NCI-H446 (cell line): ENCODE measurements around the gene HMGCS2.

Source experiments
- DNase-seq, 2 experiments: peaks; one replicate each; lab custom pipeline; 2025; lab: John Stamatoyannopoulos, UW

Gene HMGCS2

DNA sequence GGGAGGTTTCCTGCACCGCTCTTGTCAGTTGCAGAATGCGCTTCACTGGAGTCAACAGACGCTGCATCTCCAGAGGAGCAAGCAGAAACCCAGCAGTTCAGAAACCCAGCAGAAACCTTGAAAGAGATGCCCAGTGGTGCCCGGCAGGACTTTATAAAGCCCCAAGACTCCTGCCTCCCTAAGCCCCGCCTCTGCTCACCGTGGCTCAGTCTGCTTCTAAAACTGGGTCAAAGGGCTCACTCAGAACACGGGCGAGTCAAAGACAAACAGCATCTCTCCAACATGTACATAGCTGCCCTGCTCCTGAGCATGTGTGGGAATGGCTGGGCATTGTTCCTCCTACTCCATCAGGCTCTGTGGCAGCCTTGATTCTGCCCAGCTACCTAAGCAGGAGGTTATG lies at the start of gene HMGCS2:
Gene HMGCS2, minus strand, starts transcription at position 128 of the 400 bp plus-strand sequence. Its CDS starts 61 bp downstream, at position 67.
- no peak for DNase-seq

DNA sequence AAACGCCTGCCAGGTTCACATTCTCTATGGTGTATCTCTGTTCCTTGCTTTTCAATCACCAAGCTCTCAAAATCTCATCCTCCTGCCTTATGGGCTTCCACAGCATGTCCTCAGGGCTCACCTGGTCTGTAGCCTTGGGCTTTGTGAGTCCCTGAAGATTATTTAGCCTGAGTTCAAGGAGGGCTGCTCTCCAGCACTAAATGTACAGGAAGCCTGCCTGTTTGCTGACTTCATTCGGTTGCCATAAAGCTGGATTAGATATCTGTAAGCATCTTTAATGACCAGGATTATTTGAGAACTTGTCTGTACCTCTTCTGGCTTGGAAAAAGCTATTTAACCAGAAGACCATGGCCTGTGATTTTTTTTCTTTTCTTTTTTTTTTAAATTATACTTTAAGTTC lies 49.5 kb upstream of the HMGCS2 start:
- DNase-seq = no peak

DNA sequence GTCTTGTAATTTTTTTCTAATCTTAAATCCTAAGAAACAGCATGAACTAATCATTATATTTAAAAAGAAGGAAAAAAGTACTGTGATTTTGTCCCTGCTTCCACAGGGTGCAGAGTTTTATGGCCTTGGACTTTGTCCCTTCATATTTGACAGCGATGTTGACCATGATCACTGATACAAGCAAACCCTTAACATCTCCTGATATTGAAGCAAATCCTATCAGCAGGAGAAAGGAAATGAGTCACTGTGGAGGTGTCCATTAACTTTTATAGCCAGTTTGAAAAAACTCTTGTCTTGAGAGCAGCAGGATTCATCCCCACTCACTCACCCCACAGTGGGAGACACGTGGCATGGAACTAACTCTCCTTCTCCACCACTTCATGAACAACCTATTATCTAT lies 47.7 kb upstream of the HMGCS2 start:
- DNase-seq = no peak

DNA sequence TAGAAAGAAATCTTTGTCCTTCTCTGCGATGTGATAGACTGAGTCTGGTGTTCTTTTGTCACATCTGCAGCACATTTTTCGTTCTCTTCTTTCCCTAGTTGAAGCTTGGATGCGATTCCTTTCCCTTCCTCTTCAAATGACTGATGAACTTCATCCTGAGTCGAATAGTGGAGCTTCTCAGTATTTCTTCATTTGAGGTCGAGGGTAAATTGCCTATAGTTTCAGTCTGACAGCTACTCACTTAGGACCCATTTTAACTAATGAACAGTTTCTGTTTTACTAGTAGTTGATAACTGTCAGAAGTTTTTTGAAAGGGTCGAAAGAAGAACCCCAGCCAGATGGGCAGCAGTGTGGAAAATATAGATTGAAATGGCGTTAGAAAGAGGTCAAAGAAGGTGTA lies 47.2 kb upstream of the HMGCS2 start:
- no peak for DNase-seq

- no peak for DNase-seq
These were observed 46.7 kb upstream of the HMGCS2 start for GRCh38 chr1:119815361-119815760.

GRCh38 chr1:119814288-119814687 lies 45.6 kb upstream of the HMGCS2 start:
- no peak for DNase-seq

- no peak for DNase-seq
These were observed 43.4 kb upstream of the HMGCS2 start for GRCh38 chr1:119811985-119812557.

- DNase-seq = no peak
These were observed 42.7 kb upstream of the HMGCS2 start, which contains the start of gene REG4 for GRCh38 chr1:119811387-119811786. Gene REG4 (minus strand): TSS chr1:119811460. CDS start chr1:119808769, 2,691 bp downstream.

- DNase-seq = peak; percentile 23 to 62
These were observed 40.4 kb upstream of the HMGCS2 start for GRCh38 chr1:119808972-119809550.

GRCh38 chr1:119808491-119808890 lies 39.8 kb upstream of the HMGCS2 start:
- no peak for DNase-seq

- no peak for DNase-seq
These were observed 37.8 kb upstream of the HMGCS2 start for GRCh38 chr1:119806489-119806888.

DNA sequence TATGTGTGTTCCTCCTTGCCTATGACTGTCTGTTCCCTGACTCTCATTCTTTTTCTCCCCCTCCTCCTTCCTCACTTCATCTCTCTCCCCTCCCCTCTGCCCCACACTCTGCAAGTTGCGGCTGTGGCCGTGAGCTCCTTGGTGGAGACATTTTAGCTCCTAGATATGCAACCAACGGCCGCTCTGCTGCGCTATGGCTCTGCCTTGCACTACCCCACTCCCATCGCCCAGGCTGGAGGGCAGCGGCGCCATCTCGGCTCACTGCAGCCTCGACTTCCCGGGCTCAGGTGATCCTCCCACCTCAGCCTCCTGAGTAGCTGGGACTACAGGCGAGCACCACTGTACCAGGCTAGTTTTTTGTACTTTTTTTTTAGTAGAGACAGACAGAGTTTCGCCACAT lies 37.0 kb upstream of the HMGCS2 start:
- DNase-seq = no peak

- DNase-seq = no peak
These were observed 36.5 kb upstream of the HMGCS2 start for GRCh38 chr1:119805247-119805646.

- DNase-seq = no peak
These were observed 31.0 kb upstream of the HMGCS2 start for GRCh38 chr1:119799599-119800177.

DNA sequence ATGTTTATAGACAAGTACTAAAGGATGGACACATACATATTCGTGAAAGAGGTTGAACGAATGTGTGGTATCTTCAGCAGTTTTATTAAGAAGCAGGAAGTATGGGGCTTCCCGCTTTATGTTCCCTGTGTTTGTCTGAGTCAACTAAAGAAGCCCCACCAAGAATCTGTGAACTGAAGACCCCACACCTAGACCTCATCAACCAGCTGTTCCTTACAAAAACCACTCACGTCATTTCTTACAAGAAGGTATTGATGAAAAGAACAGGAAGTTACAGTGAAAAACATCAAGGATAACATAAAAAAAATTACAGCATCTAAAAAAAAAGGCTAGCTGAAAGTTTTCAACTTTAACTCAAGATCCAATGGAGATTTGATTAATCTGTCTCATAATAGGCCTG lies 30.3 kb upstream of the HMGCS2 start:
- DNase-seq = no peak

GRCh38 chr1:119797606-119798005 lies 28.9 kb upstream of the HMGCS2 start:
- DNase-seq = no peak

- DNase-seq = no peak
These were observed 28.5 kb upstream of the HMGCS2 start for GRCh38 chr1:119797162-119797561.

DNA sequence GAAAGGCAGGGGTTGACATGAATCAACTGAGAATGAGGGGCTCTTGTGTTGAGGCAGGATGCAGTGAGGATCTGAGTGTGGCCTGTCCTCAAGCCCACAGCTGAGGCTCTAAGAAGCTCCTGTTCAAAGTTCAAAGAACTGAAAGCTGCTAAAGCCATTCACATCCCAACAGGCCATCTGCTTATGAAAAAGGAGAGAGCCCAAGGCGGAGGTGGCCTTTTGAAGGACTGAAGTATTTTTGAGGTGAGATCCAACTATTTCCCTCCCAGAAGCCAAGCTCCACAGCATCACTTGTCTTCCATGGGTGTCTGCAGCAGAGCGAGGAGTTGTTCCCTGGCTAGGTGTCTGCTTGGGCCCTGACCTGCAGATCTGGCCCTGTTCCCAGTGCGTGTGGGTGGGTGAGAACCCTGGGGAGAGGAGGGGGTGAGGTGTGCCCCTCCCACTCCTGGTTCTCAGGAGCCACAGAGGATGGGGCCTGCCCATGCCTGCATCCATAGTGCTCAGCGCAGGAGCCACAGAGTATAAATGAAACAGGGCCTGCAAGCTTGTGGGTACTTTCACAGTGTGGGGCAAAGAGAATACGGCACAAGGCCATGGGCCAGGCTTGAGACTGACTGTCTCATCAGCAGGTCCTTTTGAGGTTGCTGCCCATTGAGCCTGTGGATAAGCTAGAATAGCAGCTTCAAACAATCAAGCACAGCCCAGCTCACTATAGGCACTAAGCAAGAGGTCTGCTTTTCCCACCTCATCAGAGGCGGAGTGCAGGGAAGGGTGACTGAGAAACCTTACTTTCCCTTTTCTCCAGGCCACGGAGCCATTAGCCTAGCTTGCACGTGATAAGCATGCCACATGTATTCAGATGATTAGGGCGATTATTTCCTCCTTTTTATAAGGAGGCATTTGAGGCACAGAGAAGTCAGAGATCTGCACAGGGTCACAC lies 26.8 kb upstream of the HMGCS2 start:
- DNase-seq = no peak

- DNase-seq = no peak
These were observed 26.2 kb upstream of the HMGCS2 start for GRCh38 chr1:119794876-119795240.

DNA sequence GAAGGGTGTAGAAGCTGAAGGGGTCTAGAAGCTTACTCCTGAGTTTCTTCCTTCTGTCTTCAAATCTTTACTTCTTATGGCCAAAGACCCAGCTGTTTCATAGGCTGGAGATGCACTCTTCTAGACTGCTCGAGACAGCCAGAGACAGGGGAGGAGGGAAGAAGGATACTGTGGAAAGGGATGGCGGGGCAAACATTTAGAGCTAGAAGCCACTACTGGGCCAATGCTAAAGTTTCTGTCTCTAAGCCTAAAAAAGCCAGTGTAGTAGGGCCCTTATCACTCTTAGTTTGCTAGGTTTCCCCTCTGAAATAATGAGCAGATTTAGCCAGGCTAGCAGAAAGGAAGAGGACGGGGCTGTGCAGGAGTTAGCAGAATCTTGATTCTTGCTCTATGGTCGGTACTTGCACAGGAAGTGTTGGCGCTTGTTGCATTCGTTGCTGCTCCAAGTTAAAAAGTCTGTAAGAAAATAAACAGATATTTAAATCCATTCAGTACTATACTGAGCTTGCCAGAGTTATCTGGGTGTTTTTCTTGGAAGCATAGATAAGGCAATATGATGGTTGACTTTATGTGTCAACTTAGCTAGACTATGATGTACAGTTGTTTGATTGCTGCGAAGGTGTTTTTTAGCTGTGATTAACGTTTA lies 25.6 kb upstream of the HMGCS2 start:
- no peak for DNase-seq

- DNase-seq = no peak
These were observed 22.7 kb upstream of the HMGCS2 start for GRCh38 chr1:119791377-119791776.
